NCI-H526 treated with DMSO at 0.1 percent for 48 hours (cell line): ENCODE results near the gene ADAMTS7.
A peak's percentile ranks its signal among the peaks of the same experiment; 100 is the strongest.
"Not testable (repeated sequence)": the region's sequence is repeated elsewhere in the genome, so short reads cannot be mapped to it uniquely, and the experiment has no call there.

ENCODE experiments used
- DNase-seq: peaks from one replicate; lab custom pipeline; 2025; lab: John Stamatoyannopoulos, UW

Gene ADAMTS7

DNA sequence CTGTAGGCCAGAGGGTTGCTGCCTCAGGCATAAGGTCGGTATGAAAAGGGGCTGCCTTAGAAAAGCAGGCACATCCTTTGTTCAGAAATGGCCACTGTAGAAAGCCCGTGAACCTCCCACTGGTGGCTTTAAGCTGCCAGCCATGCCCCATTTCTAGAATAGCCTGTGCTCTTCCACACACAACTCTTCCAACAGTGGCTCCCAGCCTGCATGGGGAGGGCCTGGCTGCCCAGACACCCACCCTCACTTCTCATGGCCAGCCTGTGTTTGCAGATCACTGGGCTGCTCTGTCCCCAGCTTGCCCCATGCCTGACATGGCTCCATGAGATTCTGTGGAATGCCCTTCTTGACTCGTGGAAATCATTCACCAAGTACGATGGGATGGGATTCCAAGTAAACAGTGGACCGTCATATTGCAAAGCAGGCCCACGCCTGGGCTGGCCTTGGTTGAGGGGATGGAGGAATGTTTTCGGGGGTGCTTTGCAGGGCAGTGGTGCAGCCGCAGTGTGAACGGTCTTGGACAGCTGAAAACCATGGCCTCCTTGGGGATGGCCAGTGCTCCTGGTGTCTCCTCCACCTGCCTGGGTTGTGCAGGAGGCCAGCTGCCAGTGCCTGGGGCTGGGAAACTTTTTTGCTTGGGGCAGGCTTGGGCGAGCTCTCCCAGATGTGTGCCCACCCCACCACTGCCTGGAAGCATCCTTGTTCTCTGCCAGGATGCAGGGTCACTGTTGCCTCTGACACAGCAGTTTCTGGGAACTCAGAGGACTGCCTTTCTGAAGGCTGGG lies 57.3 kb downstream of the ADAMTS7 start:
- DNase-seq: not testable (repeated sequence)

DNA sequence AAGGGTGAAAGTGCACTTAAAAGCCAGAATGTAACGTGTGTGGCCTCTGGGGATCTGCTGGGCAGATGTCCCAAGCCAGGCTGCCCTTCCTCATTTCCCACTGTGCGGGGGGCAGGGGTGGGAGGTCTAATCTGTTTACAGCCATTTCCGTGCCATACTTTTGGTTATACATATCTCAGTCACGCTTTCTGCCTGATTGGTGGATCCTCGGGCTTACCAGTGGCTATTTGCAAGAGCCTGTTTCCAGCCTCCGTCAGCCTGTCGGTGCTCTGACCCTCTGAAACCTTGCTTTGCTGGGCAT lies 58.0 kb downstream of the ADAMTS7 start:
- not testable (repeated sequence) for DNase-seq

DNA sequence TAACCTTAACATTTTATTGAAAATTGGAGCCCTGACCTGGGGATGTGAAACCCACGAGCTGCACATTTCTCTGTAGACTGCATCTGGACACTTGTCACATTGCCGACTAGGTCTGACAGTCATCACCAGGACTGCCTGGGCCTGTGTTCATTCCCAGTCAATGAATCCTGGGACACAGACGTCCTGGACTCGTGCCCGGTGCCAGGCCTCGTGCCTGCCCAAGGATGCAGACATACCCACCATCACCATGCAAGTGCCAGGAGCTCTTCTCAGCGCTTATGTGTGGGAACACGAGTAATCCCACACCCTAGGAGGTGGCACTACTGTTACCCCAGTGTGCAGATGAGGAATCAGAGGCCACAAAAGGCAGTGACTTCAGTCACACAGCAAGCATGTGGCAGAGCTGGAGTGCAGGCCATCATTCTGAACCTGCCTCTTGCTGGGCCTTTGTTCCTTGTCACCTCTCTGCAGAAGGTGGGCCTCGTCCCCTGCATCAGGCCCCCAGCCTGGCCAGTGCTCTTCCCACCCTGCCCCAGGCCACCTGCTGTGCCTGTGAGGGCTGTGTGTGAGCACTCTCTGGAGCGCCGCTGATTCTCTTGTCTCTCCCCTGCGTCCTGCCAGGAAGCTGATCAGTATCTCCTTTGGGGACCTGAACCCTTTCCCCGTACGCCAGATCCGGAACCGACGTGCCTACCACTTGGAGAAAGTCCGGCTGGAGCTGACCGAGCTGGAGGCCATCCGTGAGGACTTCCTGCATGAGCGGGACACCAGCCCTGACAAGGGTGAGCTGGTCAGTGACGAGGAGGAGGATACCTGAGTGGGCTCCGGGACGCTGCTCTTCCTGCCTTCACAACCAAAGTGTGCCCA lies 58.5 kb downstream of the ADAMTS7 start:
- DNase-seq: no peak

DNA sequence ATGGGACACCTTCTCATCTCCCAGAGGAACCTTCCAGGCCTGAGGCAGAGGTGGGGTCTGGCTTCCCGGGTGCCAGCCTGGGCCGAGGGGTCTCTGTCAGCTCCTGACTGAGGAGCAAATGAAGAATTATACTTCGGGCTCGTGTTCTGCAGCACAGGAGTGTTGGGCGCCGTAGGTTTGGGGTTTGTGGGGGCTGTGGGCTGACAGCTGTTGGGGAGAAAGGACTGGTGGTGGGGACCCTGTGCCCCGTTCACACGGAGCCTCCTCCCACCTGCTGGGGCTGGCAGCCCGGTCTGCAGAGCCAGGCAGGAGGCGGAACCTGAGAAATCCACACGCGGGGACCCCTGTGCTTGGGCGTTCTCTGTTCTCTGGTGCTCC lies 59.7 kb downstream of the ADAMTS7 start:
- DNase-seq: no peak

DNA sequence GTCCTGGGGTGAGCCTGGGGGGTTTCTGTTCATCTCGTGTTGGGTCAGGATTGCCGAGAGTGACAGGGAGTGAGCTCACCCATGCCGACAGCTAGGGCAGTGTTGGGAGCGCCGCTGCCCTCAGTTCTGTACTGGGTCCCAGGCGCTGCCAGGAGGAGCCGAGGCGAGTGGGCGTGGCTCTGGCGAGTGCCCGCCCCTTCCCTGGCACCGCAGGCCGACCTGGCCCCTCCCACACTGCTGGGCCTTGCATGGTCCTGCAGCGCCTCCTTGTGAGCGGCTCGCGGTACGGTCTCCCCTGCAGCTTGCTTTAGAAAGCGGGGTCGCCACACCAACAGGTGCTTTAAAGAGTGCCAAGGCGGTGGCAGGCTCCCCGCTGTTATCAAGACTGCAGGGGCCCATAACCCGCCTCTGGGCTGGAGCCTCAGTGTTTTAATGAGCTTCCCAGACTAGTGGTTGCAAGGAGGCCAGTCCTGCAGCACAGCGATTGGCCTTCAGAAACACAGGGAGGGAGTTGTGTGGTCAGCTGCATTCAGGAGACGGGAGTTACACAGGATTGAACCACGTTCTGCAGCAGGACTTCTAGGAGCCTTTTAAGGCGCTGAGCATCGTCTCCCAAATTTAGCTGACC lies 60.2 kb downstream of the ADAMTS7 start:
- peak; percentile 78 for DNase-seq

DNA sequence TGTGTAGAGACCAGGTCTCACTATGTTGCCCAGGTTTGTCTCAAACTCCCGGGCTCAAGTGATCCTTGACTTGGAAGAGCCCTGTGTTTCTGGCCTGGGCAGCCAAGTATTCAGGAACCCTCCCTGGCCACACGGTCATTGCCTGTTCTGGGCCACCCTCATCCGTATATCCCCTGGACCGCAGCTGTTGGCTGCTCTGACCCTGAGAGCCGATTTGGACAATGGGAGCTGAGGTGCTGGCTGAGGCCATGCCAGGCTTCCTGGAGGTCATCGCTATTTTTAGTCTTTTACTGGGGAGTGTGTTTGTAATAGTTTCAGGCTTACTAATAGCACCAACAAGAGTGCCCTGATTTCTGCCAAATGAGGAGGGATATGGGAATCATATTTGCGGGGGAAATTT lies 60.7 kb downstream of the ADAMTS7 start:
- DNase-seq: no peak

DNA sequence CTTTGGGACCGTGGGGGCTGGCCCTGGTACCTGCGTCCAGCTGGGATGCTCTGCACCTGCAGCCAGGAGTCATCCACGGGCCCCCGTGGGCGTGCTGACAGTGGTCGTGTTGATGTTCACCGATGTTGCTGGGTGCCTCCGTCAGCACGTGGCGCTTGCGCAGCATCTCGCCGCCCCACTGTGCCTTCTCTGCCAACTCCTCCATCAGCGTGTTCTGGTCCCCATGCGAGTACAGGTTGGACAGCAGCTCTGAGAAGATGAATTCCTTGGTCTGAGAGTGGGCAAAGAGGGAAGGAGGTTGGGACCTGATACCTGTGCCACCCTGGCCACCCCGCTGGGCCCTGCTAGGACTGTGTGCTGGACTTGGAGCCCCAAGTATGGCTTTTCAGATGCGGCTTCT lies 61.4 kb downstream of the ADAMTS7 start:
- no peak for DNase-seq

DNA sequence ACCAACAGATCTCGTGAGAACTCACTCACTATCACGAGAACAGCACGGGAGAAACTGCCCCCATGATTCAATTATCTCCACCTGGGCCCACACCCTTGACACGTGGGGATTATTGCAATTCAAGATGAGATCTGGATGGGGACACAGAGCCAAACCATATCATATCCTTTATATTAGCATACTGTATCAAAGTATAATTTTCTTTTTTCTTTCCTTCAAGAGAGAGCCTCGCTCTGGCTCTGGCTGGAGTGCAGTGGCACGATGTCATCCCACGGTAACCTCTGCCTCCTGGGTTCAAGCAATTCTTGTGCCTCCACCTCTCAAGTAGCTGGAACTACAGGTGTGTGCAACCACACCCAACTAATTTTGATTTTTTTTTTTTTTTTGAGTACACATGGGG lies 63.4 kb downstream of the ADAMTS7 start:
- DNase-seq: not testable (repeated sequence)

DNA sequence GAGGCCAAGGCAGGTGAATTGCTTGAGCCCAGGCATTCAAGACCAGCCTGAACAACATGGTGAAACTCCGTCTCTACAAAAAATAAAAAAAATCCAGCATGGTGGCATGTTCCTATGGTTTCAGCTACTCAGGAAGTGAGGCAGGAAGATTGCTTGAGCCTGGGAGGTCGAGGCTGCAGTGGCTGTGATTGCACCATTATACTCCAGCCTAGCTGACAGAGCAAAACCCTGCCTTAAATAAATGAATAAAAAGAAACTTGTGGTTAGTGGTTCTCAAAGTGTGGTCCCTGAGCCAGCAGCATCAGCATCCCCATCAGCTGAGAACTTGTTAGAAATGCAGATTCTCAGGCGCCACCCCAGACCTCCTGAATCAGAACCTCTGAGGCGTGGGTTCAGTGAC lies 69.6 kb downstream of the ADAMTS7 start:
- DNase-seq: not testable (repeated sequence)

DNA sequence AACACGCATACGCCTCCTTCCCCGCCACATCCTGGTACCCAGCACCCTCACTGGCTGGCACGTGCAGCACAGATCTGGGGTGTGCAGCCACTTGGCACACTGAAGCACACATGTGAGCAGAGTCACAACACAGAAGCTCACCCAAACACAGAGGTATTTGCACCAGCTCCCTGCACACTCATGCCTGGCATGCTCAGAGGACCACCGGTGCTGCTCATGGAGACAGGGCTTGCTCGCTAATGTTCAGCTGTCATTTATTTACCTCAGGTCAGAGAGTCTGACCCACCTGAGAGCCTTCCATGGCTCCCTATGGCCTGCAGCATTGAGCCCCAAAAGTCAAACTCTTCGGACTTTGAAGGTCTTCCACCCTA lies 70.4 kb downstream of the ADAMTS7 start:
- no peak for DNase-seq

DNA sequence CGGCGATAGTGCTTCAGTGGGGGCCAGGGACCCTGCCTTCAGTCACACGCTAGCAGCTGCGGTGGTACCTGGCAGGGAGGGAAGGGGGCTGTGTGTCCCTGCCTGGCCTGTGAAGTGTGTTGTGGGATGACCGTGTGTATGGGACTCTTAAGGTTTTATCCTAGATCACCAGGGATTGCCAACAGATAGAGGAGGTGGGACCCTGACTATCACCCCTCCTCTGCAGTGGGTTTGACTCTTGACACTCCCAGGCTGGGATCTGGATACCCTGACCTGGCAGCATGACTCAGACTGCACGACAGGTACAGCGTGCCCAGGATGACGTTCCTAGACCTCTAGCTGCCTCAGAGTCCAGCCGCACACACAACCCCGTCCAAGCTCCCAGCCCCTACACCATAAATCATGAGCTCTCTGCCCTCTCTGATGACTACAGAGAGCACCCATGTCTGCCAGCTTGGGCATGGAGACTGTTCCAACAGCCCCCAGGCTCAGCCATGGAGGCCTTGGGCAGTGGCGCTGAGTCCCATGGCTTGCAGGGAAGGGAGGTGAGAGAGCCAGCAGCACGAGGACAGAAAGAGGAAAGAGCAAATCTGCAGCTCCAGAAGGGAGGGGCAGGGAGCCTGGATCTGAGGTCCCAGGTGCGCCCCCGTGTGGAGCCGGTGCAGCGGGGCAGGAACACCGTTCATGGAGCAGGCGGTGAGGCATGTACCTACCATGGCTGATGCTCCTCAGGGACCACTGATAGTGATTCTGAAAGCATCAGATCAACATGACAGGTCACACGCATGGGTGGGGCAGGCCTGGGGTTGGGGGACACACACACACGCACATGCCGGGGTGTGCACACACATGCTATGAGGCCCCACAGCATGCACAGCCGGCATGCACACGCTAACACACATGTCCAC lies 71.0 kb downstream of the ADAMTS7 start:
- peak; percentile 10 for DNase-seq

DNA sequence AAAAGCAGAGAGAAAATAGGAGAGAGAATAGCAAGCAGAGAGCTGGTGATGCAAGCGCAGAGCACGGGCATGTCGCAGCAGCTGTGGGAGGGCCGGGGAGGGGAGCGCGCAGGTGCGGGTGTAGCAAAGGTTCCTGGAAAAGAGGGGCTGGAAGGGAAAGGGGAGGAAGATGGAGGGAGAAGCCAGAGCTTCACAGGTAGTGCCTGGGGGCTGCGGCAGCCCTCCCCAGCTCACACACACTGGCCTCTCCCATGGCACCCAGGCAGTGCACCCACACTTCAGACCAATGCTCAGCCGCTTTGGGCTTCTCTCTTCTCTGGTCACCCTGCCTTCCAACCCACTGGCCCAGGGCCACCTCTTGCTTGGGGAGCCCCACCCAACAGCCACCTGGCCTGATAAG lies 72.1 kb downstream of the ADAMTS7 start:
- no peak for DNase-seq

DNA sequence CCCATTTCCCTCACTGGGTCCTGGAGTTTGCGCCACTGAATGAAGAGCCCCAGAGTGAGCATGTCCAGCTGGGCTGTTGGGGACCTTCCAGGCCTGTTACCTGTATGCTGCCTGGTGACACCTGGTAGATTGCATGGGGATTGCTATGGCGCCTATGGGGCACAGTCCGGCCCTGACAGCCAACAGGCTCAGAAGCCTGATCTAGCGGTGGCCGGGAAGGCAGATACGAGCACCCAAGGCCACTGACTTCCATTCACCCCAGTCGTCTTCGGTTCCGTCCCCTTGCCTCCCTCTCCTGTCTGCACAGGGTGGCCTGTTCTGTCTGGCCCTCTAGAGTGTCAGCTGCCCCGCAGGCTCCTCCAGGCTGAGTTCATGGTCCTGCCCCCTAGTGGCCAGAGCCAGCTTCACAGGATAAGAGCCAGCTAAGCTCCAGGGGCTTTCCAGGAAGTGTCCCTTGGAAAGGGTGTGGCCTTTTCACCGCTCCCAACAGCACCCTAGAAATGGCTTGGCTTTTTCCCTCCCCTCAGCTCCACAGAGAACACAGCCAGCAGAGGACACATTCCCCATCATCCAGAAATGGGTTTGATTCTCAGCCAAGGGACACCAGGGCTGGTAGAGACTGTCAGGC lies 73.2 kb downstream of the ADAMTS7 start:
- DNase-seq: not testable (repeated sequence)

DNA sequence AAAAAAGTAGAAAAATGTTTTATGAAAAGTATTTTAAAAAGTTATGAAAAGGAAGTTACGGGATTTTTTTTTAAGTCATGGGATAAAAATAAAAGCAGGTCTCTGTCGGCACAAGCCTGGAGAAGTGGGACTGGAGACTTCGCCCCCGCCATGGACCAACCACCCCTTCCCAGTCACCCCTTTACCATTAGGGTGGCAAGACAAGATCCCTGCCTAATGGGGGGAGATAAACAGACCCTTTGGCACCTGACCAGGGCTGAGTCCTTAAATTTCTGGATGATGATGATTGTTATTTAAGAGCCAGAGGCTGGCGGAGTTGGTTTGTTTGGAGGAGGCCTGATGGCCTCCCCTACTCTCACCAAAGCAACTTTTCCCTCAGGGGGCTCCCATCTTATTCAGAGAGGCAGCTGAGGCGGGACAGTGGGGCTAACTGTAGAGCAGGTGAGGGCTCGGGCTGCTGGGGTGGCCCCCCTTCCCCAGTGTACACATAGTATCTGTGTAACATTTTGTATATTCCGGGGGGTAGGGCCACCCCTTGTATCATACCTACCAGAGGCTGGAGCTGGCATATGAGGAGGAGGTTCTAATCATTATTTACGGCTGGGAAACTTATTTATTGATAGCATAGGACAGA lies 74.0 kb downstream of the ADAMTS7 start:
- DNase-seq: no peak

DNA sequence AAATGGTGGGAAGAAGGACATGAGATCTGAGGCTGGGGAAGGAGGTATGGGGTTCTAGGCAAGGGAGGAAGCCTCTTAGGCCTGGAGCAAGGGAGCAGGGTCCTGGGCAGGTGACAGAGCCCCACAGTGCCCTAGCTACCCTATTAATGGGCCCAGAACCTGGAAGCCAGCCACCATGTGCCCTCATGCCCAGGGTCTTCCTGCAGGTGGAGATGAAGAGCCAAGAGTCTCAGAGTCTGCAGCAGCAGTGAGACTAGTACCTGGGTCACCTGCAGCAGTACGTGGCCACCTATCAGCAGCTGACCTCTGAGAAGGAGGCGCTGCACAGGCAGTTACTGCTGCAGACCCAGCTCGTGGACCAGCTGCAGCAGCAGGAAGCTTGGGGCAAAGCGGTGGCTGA lies 75.0 kb downstream of the ADAMTS7 start:
- DNase-seq: not testable (repeated sequence)

DNA sequence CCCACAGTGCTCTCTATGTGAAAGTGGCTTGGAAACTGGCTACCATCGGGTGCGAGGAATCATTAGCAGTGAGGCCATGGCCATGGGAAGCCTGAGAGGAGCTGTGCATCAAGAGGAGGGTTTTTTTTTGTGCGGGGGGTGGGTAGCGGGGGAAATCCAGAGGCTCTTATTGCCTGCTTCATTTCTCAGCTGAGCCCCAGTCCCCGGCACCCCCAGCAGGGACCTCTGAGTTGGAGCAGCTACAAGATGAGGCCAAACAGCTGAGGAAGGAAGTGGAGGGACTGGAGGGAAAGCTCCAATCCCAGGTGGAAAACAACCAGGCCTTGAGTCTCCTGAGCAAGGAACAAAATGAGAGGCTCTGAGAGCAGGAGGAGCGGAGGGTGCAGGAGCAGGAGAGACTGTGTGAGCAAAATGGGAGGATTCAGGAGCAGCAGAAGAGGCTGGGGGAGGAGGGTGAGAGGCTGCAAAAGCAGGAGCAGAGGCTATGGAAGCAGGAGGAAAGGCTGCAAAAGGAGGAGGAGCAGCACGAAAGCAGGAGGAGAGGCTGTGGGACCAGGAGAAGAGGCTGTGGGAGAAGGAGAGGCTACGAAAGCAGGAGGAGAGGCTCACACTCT lies 76.7 kb downstream of the ADAMTS7 start:
- no peak for DNase-seq

DNA sequence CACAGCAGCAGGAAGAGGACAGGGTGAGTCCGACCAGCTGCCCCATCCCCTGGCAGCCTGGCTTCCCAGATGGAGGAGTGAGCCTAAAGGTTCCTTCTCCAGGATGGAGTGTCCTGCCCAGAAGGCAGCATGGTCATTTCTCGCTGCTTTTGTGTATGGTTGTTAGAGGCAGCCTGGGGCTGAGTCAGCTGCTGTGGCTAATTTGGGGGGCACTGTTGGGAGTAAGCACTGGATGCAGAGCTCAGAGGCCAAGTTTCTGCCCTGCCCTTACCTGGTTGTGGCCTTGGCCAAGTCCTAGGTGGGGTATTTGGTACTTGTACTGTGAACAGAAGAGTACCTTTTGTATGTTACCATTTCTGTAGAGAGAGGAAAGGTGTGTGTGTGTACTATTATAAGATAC lies 78.6 kb downstream of the ADAMTS7 start:
- DNase-seq: no peak

DNA sequence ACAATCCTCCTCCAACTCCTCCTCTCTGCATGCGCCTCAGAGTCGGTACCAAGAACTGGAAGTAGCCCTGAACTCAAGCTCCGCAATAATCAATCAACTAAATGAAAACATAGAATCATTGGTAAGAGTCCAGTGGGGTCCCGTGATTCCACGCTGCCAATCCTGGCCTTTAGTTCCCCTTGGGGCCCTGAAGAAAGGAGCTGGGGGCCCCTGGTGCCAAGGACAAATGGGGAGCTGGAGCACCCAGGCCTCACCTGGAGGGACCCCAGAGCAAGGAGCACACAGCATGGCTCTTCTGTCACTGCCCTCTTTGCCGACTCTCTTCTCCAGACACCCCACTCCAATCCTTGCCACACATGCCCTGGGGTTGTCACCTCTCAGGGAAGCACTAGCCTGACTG lies 80.3 kb downstream of the ADAMTS7 start:
- DNase-seq: no peak

DNA sequence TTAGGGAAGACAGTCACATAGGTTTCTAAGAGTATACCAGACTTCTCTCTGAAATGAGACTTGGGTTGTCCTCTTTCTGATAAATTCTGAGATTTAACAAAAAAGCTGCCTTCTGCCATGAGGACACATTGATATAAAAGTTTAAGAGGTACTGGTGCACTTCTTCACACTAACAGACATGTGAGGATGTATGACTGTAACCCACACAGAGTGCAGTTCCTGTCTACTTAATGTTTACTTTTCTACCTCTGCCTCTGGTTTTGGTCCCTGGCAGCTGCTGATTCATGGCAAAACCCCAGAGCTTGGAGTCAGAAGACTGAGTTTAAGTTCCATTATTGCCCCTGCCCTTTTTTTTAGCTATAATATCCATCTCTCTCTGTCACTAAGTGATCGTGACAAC lies 82.8 kb downstream of the ADAMTS7 start:
- not testable (repeated sequence) for DNase-seq

DNA sequence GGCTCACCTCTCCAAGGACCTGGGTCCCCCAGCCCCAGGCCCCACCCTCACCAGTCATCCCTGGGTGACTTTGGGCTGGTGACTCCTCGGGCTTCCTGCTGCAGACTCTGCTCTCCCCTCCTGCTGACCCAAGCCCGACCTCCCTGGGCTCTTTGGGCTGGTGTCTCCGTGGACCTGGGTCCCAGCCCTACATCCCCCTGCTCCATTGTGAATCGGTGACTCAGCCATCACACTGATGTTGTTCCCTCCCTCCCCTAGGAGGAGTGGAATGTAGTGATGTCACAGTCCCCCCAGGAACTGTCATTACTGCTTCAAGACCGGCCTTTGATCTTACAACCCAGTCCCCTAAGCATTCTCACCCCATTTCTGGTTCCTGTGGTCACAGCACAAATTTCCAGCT lies 83.7 kb downstream of the ADAMTS7 start:
- no peak for DNase-seq
